Activated CD4-positive, alpha-beta T cell treated with anti-CD3 and anti-CD28 coated beads for 1 hour (primary cell): ENCODE data around the gene SHROOM1.

ENCODE experiments used
- DNase-seq: peaks from one replicate; pipeline ENCODE4 v3.0.0-alpha.2; 2020

SHROOM1 gene

DNA sequence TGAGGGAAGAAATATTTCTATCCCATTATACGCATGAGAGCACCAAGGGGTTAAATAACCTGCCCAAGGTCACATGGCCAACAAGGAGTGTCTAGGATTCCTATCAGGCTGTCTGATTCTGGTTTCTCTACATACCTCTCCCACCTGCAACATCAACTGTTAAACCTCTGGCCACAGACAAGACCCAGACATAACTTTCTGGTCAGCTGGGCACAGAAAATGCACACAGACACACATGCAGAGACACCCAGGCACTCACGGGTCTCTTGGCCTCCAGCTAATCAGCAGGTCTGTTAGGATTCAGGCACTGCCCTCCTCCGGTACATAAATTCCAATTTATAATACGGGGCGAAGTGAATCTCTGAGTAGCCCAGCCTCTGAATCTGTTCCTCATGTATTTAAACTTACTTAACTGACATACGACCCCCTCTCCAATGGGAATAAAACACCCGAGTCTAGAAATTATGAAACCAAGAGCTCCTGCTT is 54.9 kb downstream of the SHROOM1 start:
- no peak for DNase-seq

DNA sequence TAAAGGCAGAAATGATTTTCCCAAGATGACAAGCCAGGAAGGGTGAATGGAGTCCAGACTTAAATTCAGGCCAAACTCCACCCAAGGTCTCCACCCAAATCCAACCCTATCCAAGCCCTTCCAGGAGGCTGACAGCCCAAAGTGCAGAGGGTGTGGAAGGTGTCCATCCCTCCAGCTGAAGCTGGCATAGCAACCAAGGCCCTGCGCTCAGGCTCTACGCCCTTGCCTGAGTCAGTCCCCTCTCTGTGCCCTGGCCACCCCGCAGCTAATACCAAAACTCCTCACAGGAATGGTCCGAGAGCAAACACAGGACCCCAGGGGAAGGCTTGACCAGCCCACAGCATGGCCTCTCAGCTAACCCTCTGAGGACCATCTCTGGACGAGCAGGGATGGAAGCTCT is 55.6 kb downstream of the SHROOM1 start:
- DNase-seq: no peak

DNA sequence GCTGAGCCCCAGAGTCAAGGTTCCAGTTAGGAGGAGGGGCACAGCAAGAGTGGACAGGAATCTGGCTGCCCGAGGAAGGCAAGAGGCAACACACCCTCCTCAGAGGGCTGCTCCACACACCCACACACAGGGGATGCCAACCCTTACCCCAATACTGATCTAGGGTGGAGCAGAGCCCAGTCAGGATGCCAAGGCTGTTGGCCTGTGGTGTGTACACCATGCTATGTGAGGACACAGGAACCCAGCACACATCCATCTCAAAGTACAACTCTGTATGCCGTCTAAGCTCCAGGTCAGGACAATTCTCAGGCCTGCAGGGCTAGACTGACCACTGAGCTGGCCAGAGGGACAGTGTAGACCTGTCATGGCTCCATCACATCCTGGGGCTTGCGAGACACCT is 56.0 kb downstream of the SHROOM1 start:
- DNase-seq: no peak

DNA sequence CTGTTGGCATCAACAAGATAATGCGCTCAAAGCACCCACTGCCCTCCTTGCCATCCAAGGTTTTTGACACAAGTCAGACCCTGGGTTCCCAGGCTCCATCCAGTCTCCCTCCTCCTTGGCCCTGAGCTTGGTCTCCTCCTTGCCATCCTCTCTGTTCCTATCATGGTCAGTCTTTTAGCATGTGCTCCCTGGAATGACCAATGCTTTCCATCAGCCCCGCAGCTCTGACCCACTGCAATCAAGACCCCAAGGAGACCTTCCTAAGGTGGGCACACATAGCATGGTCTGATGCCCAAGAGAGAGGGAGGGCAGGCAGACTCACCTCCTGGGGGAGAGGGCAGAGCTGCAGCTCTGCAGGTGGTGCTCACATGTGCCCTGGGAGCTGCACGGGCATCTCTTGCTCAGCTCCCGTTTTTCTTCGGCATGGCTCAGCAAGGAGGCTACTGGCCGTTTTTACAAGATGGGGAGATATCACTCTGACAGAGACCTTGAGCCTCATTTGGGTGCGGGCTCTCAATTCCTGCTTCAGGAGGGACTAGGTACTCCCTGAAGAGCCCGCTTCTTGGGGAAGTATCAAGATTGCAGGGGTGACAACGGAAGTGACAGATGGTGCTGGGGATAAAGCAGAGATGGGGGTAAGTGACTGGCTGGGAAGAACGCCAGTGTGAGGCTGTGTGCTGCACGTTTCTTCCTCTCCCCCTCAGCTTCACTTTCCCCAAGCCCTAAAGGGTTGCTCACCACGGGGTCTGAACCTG is 56.7 kb downstream of the SHROOM1 start:
- DNase-seq: no peak

DNA sequence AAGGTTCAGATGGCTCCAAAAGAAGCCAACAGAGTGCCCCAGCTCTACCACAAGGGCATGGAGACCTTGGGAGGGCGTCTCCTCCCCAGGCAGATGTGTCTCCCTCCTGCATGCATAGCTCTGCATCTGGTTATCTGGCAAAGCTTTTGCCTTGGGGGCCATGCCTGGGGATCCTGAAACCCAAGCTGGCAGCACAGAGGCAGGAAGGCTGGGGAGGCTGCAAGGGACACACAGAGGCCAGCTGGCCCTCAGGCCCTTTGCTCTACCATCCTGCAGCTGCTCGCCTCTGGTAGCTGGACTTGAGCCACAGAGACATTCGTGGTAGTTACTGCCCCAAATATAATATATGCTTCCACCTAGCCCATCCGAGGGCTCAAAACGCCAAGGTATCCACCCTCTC is 57.3 kb downstream of the SHROOM1 start:
- no peak for DNase-seq

DNA sequence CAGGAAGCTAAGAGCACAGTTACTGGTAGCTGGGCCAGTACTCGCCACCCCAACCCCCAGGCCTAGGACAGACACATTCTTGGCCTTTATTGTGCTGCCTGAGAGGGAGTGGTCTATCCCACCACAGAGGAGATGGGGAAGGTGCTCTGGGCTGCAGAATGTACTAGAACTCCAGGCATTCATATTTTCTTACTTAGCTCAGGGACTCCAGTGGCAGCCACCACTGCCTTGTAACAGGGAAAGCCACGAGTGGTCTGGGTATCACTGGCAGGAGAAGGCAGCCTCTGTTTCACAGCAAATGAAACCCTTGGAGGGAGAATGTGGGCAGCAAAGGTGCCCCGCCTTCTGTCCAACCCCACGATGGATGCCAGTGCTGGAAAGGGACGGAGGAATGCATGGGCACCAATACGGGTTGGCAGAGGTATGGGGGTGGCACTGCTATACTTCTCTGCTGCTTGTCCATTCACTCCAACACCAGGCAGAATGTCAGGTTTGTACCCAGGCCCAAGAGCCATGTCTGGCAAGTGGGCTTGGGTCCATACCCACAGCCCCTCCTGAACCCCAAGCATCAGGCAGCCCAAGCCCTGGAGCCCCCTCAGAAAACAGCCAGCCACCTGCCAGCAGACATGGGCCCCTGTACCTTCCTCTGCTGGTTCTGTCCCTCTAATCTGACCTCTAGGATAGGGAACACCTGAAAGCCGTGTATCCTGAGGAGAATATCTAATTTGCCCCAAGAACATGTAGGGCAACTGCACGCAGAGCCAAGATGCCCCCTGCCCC is 58.0 kb downstream of the SHROOM1 start:
- DNase-seq: no peak
